ENCODE data around the gene SOAT1. TPM values are rescaled to one million over a fixed set of nuclear protein-coding genes. Genes with fewer than 3 reads are reported as not detected.
"Not testable (repeated sequence)": the region's sequence is repeated elsewhere in the genome, so short reads cannot be mapped to it uniquely, and the experiment has no call there.

SOAT1 gene
- total RNA-seq, 2 donors from 2014 or later, result 36.1 to 37.9 TPM

- intact Hi-C loops (cut with DNase I), result no loop called here
- Histone ChIP-seq H3K36me3 (no peaks in the 10 kb centered on the region), H3K4me1 (no peaks in the 10 kb centered on the region), H3K9me3 (no peaks in the 10 kb centered on the region), H3K27ac (no peak overlapping the region), H3K27me3 (no peaks in the 10 kb centered on the region), H3K4me3 (no peak overlapping the region), H3K9ac (ENCODE audit: low read depth in 2 of 2, low read length in 2 of 2) (no peak overlapping the region)
- TF ChIP-seq CTCF (IDR thresholded peaks at IDR 0.05), result no peak
- no peak for DNase-seq
Observed at GRCh38 chr1:179384027-179384426, 90.4 kb downstream of the SOAT1 start.

- Histone ChIP-seq H3K9ac (ENCODE audit: low read depth in 2 of 2, low read length in 2 of 2) (no peak overlapping the region), H3K27me3 (no peaks in the 10 kb centered on the region), H3K27ac (no peak overlapping the region), H3K4me1 (no peaks in the 10 kb centered on the region), H3K9me3 (no peaks in the 10 kb centered on the region), H3K4me3 (no peak overlapping the region), H3K36me3 (no peaks in the 10 kb centered on the region)
- intact Hi-C loops (cut with DNase I), result no loop called here
- TF ChIP-seq CTCF (IDR thresholded peaks at IDR 0.05), result no peak
- DNase-seq, result no peak
Observed at GRCh38 chr1:179385510-179385909, 91.9 kb downstream of the SOAT1 start.

- Histone ChIP-seq H3K4me1 (no peaks in the 10 kb centered on the region), H3K9me3 (no peaks in the 10 kb centered on the region), H3K27me3 (no peaks in the 10 kb centered on the region), H3K9ac (ENCODE audit: low read depth in 2 of 2, low read length in 2 of 2) (no peak overlapping the region), H3K4me3 (no peak overlapping the region), H3K36me3 (no peaks in the 10 kb centered on the region), H3K27ac (no peak overlapping the region)
- intact Hi-C loops (cut with DNase I), result no loop called here
- no peak for TF ChIP-seq CTCF (IDR thresholded peaks at IDR 0.05)
- no peak for DNase-seq
Observed at GRCh38 chr1:179393721-179394120, 100.1 kb downstream of the SOAT1 start.

GRCh38 chr1:179399399-179399798 is 105.8 kb downstream of the SOAT1 start:
- intact Hi-C loops (cut with DNase I); H3K27ac ChIP-seq; H3K9ac ChIP-seq (ENCODE audit: low read depth in 2 of 2, low read length in 2 of 2); H3K4me3 ChIP-seq; H3K36me3 ChIP-seq; H3K27me3 ChIP-seq; H3K4me1 ChIP-seq; H3K9me3 ChIP-seq; DNase-seq: not testable (repeated sequence)

Other genes starting within 250 kb of the SOAT1 start
- 10 to 100 TPM; 21.6 to 41.1 TPM for gene TOR3A, start 211.7 kb upstream of the SOAT1 start, total RNA-seq
- gene ABL2, start 64.1 kb upstream of the SOAT1 start, total RNA-seq, result 10 to 100 TPM in 1 of 2 donors, 1 to 10 TPM in 1; 9.1 to 12.8 TPM
- 1 to 10 TPM; 2.8 to 7.9 TPM for gene AXDND1, start 72.2 kb downstream of the SOAT1 start, total RNA-seq

All from colonic mucosa (tissue), 4 donors.